GM19467 (cell line): ENCODE results near the gene ATP9B.

ENCODE experiments used
- ATAC-seq: cut with Tn5 transposase; IDR thresholded peaks from one replicate; pipeline ENCODE4 v1.9.1; 2021; ENCODE audit warnings: mild to moderate bottlenecking, moderate library complexity; ENCODE audit not compliant: unreplicated experiment

Gene ATP9B

DNA sequence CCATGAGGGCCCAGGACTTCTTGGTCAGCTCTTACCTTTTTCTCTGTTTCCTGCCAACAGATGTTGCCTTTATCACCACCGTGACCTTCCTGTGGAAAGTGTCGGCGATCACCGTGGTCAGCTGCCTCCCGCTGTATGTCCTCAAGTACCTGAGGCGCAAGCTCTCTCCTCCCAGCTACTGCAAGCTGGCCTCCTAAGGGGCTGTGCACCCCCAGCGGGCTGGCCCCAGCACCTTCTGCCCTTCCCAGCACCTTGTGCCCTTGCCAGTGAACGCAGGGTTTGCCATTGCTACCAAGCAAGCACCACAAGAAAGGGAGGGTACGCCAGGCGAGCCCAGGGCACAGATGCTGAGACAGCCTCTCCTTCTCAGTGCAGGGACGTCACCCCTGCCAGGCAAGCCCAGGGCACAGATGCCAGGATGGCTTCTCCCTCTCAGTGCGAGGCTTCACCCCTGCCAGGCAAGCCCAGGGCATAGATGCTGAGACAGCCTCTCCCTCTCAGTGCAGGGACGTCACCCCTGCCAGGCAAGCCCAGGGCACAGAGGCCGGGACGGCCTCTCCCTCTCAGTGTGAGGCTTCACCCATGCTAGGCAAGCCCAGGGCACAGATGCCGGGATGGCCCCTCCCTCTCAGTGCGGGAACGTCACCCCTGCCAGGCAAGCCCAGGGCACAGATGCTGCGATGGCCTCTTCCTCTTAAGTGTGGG lies 308.1 kb downstream of the ATP9B start:
- ATAC-seq, result no peak

GRCh38 chr18:79378536-79379250 lies 309.5 kb downstream of the ATP9B start:
- ATAC-seq, result peak; percentile 47

DNA sequence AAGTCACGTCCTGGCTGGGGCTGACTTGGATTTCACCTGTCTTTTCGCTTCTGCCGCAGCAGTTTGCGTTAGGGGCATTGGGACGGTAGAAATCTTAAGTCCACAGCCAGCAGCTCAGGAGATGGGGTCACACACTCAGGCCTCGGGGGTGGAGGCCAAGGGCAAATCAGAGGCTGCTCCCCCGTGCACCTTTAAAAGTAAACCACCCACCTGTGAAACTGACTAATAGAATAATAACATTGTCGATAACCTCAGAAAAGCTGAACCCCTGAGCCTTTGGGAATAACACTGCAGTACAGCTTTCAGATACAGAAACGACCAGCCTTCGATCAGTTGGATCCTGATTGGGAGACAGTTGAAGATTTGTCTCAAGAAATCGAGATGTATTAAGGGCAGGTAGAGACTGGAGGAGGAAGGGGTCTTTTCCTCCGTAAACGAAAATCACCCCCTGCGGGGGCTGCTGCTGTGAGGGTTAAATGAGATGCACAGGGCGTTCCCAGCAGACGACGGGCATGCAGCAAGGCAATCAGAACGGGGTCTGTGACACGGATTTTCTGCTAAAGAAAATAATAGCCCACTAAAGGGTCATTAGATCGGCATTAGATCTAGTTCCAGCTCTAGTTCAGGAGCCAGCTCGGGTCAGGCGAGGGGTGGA lies 310.2 kb downstream of the ATP9B start:
- ATAC-seq, result no peak

DNA sequence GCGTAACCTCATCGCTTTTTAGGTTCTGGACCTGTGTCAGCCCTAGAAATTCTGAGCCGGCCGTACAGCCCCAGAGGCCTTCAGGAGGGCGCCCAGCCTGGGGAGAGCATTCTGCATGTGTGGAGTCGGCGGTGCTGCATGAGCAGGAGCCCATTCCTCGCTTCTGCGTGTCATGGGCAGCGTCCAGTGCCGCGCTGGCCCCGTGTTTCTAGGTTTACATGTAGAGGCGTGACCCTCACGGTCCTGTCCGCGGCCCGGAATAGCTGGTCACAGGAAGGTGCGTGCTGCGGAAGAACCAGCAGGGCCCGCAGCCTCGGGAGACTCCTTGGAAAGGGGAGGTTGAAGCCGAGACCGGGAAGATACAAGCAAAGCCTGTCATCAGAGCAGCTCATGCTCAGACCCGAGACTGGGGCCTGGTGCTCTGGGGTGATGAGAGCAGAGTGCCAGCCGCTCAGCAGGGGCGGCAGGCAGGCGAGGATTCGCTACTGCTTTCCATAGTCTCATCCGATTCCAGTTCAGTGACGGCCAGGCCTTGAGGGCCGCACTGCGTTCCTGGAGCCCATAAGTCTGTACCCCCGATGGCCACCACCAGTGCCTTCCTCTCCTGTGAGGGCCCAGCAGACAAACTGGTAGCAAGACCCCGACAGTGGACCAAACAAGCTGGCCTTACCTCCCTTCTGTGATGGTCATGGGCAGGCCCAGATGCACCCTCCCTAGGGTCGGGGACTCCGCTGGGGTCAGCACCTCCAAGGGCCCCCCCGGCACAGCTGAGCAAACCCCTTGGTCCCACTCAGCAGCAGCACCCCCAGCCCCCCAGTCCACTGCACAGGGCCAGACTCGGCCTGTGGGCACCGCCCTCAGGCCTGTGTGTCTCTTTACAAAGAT lies 311.0 kb downstream of the ATP9B start:
- no peak for ATAC-seq

DNA sequence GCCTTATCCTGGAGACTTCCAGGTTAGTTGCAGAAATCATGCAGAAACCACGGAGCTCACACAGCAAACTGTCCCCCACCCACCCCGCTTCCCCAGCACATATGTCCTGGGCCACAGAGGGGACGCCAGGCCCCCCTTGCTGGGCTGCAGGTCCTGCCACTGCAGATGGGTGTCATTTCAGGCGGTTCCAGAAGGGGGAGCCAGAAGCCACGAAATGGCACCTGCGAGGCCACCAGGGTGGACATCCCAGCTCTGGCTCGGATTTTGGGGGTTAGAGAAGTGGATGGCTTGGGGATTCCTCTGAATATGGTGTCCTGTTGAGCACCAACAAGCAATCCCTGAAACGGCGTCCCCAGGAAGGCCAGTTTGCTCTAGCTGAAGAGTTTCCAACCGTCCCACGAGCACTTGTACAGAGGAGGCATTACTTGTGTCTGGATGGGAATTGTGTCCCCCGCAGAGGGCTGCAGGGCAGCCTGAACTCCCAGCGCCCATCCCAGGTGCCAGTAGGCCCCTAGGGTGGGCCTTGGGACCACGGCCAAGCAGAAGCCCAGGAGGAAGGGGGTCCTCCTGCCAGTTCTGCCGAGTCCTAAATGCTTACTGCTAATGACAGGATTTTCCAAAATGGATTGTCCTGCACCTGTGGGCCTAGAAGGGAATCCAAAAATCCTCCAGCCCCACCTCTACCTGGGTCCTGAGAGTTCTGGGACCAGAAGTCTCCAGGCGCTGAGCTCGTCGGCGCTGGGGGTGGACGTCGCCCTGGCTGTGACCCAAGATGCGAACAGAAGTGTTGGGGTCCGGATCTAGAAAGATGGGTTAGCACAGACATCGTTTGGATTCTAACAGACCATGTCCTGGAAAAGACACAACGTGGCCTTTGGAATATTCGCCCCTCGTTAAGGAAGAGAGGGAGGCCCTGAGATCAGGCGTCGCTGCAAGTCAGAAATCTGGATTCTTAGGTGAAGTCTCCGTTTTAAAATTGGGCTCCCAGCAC lies 311.9 kb downstream of the ATP9B start:
- ATAC-seq, result peak; percentile 55

DNA sequence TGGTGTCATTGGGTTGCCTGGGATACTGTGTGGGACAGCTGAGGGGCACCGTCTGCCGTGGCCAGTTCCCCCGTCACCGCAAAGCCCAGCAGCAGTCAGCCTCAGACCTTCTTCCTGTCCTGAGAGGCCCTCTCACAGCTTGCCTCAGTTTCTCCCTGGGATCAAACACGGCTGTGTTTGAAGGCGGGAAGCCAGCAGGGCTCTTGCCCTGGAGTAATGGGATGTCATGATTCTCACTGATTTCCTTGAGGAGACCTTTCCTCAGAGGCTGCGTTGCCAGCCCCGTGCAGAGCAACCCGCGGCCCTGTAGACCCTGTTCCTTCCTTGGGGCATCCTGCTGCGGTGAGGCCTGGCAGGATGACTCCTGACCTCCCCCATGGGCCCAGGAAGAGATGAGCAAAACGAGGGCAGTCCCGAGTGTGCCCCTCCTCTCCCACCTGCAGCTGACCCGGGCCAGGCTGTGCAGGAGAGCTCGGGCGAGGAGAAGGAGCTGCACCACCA lies 312.7 kb downstream of the ATP9B start:
- no peak for ATAC-seq

DNA sequence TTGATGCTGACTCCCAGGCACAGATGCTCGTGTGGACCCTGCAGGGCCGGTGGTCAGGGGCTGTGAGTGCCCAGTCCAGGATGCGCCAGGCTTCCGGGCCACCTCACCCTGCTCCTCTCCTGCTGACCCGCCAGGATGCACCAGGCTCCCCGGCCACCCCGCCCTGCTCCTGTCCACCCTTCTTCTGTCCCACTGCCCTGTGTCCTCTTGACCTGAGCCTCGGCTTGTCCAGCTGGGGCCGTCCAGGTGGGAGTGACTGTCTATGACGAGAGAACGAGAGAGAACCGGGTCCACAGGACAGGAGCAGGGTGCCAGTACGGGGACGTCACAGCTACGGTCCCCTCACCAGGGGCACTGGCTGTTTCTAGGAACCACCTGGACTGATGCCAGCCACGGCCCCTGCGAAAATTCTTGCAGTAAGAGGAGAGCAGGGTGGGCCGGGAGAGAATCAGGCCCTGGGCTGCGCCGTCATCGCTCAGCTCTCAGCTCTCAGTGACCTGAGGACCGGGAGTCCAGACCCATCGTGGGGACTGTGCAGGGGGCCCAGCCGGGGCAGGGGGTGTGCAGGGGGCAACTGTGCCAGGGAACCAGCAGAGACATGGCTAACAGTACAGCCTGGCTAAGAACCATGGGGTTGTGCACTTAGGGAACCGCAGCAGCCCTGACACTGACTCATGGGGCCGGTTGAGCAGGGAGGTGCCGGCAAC lies 313.6 kb downstream of the ATP9B start:
- no peak for ATAC-seq

DNA sequence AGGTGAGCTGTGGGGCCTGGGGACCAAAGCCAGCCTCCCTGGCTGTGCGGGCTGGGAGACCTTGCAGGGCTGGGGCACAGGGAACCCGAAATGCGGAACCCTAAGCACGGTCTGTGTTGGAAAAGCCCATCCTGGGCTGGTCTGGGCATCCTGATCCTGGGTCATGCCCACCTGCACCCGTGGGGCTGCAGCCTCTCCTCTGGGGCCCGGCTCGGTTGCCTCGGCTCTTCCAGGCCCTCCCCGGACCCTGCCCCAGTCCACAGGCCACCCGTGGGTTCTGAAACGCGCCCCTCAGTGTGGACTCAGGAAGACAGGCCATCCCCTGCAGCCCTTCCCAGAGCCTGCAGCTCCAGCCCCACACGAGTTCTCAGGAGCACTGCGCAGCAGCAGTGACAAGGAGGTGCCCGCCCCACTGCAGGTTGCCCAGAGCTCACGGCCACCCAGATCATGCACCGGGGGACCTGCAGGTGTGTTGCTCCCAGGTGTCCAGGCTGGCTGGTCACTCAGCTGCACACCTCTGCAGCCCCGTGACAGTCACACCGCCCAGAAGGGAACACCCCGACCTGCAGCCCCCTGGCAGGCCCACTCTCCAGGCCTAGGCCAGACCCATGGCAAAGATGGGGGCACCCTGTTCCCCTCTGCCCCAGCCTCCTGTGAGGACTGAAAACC lies 314.3 kb downstream of the ATP9B start:
- ATAC-seq, result no peak

GRCh38 chr18:79384151-79384807 lies 315.1 kb downstream of the ATP9B start:
- ATAC-seq, result no peak

- ATAC-seq, result no peak
Measured at GRCh38 chr18:79384834-79385233, 315.6 kb downstream of the ATP9B start.

- no peak for ATAC-seq
Measured at GRCh38 chr18:79385326-79385707, 316.1 kb downstream of the ATP9B start.

DNA sequence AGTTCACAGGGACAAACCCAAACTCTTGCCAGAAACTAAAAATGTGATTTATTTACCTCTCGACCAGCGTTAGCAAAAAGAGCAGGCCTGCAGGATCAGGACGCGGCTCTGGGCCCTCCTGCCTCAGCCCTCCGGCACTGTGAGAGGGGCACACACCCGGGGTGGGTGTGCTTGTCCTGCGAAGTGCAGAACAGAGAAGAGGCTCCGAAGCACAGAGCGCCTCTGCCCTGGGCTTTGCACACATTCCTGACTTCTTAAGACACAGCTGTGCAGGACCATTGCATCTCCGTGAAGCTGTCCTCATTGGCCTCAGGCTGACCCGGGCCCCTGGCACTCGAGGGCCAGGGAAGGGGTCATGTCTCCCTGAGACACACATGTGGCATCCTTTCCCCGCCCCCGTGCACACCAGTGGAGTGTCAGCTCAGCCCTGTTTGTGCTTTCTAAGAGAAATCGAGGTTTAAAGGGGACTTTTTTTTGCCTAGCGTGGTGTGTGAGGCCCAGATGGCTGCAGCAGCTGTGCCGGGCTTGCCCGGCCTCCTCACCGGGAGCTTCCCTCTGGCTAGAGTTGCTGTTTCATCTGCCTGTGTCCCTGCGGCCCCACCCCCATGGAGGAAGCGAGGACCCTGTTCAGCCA lies 316.6 kb downstream of the ATP9B start:
- no peak for ATAC-seq

DNA sequence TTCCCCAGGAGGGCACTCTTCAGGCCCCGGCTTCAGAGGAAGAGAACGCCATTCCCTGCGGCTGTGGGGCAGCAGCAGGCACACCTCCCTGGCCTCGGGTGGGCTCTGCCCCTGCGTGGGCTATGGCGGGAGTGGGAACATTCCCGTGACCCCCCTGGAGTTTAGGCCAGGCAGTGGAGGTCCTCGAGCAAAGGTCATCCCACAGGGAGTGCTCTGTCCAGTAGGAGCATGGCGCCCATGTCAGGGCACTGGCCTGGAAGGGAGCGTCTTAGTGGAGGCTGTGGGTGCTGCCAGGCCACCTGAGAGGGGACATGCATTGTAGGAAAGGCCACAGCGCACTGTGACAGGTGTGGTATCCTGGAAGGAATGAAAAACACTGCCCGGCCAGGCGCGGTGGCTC lies 317.4 kb downstream of the ATP9B start:
- no peak for ATAC-seq

- no peak for ATAC-seq
Measured at GRCh38 chr18:79387214-79387613, 318.0 kb downstream of the ATP9B start.

- ATAC-seq, result no peak
Measured at GRCh38 chr18:79387615-79388014, 318.4 kb downstream of the ATP9B start.

GRCh38 chr18:79388043-79388442 lies 318.8 kb downstream of the ATP9B start:
- ATAC-seq, result no peak

GRCh38 chr18:79389689-79390088 lies 320.5 kb downstream of the ATP9B start:
- no peak for ATAC-seq

DNA sequence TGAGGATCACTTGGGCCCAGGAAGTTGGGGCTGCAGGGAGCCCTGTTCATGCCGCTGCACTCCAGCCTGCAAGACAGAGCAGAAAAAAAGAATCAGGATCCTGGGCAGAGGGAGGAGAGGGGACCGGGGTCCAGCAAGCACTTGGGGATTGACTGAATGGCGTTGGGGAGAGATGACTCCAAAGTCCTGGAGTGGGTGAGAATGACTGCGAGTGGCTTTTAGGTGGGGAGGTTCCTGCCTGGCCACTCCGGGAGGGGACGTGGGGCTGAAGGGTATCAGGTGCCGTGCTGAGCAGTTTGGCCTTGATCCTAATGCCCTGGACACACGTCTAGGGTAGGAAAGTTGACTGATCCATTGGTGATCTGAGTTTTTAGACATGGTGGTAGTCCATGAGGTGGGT lies 323.0 kb downstream of the ATP9B start:
- no peak for ATAC-seq
